SK-N-SH (cell line): ENCODE results near the gene PDZRN4. TPM values are rescaled to one million over a fixed set of nuclear protein-coding genes. Genes with fewer than 3 reads are reported as not detected.

Source experiments
- CTCF ChIA-PET: fragments of 300-600, 350-600 bp; formaldehyde crosslinking; extraction: SDS; loops from one replicate; lab custom pipeline; 2021; lab: Yijun Ruan, JAX
- POLR2A ChIA-PET: fragments of 350-600 bp; sonication (Branson Sonifier 250); formaldehyde crosslinking; extraction: SDS; loops from one replicate; lab custom pipeline; 2020; ENCODE audit warnings: antibody characterized with exemption, inconsistent platforms; lab: Yijun Ruan, JAX
- DNase-seq: peaks from one replicate; pipeline ENCODE4 v3.0.0; 2012
- H2AFZ ChIP-seq: fragments of 200-600 bp; sonication (generic); 2 replicates; pipeline ENCODE4 v1.8.1; 2016; ENCODE audit warnings: antibody characterized with exemption, mild to moderate bottlenecking, low read depth
- H3F3A ChIP-seq: fragments of 200-600 bp; sonication (generic); replicated peaks from 2 replicates; pipeline ENCODE3; 2016; ENCODE audit warnings: antibody characterized with exemption, mild to moderate bottlenecking; ENCODE audit not compliant: insufficient read depth
- H3K27ac ChIP-seq, 2 experiments: fragments of 200-500 bp in 1 of 2; fragments of 200-600 bp in 1 of 2; sonication (Bioruptor generic) in 1 of 2; sonication (generic), shearing (Covaris generic) in 1 of 2; 2 replicates each; pipeline versions ENCODE4 v1.5.1 to v1.6.1; 2014 to 2016; ENCODE audit warnings: low read depth in 2 of 2, inconsistent platforms in 1 of 2, low read length in 1 of 2, mild to moderate bottlenecking in 1 of 2, mixed read lengths in 1 of 2
- H3K27me3 ChIP-seq: fragments of 200-600 bp; sonication (generic), shearing (Covaris generic); 2 replicates; pipeline ENCODE4 v1.6.1; 2016; ENCODE audit warnings: mixed run types; ENCODE audit not compliant: insufficient read depth
- H3K36me3 ChIP-seq, 2 experiments: fragments of 200-500 bp in 1 of 2; fragments of 200-600 bp in 1 of 2; sonication (Bioruptor generic) in 1 of 2; sonication (generic) in 1 of 2; replicated peaks in 1 of 2; 2 replicates each; pipeline versions ENCODE3 to v1.5.1; 2014 to 2016; ENCODE audit warnings: low read length in 1 of 2, mild to moderate bottlenecking in 1 of 2; ENCODE audit not compliant: insufficient read depth in 2 of 2, control insufficient read depth in 1 of 2
- H3K4me1 ChIP-seq, 2 experiments: fragments of 200-500 bp in 1 of 2; fragments of 200-600 bp in 1 of 2; sonication (Bioruptor generic) in 1 of 2; sonication (generic), shearing (Covaris generic) in 1 of 2; 2 replicates each; pipeline versions ENCODE4 v1.5.1 to v1.6.1; 2014 to 2016; ENCODE audit warnings: low read depth in 1 of 2, low read length in 1 of 2, mixed run types in 1 of 2; ENCODE audit not compliant: insufficient read depth in 2 of 2, control insufficient read depth in 1 of 2
- H3K4me2 ChIP-seq: fragments of 200-600 bp; sonication (generic), shearing (Covaris generic); 2 replicates; pipeline ENCODE4 v1.6.1; 2017; ENCODE audit warnings: mixed run types
- H3K4me3 ChIP-seq, 2 experiments: fragments of 200-500 bp in 1 of 2; fragments of 200-600 bp in 1 of 2; sonication (Bioruptor generic) in 1 of 2; sonication (generic), shearing (Covaris generic) in 1 of 2; 2 replicates each; pipeline versions ENCODE4 v1.5.1 to v1.8.1; 2014 to 2016; ENCODE audit warnings: low read depth in 2 of 2, inconsistent platforms in 1 of 2, low read length in 1 of 2, mild to moderate bottlenecking in 1 of 2, mixed read lengths in 1 of 2, moderate library complexity in 1 of 2
- H3K79me2 ChIP-seq: fragments of 200-600 bp; sonication (generic); 2 replicates; pipeline ENCODE4 v1.8.1; 2017; ENCODE audit warnings: mild to moderate bottlenecking; ENCODE audit not compliant: insufficient read depth
- H3K9ac ChIP-seq: fragments of 200-600 bp; sonication (generic); 2 replicates; pipeline ENCODE4 v1.6.1; 2017; ENCODE audit warnings: mixed run types
- H3K9me2 ChIP-seq: fragments of 200-600 bp; sonication (generic); 2 replicates; pipeline ENCODE4 v1.6.1; 2017; ENCODE audit warnings: mixed run types
- H3K9me3 ChIP-seq: fragments of 200-600 bp; sonication (generic); 2 replicates; pipeline ENCODE4 v1.6.1; 2017; ENCODE audit warnings: mixed run types, mild to moderate bottlenecking, moderate library complexity
- H4K20me1 ChIP-seq: fragments of 200-600 bp; sonication (generic); 2 replicates; pipeline ENCODE4 v1.6.1; 2017; ENCODE audit warnings: mild to moderate bottlenecking, mixed run types; ENCODE audit not compliant: insufficient read depth
- EZH2phosphoT487 ChIP-seq: fragments of 200-600 bp; sonication (generic); IDR thresholded peaks from 2 replicates; pipeline ENCODE4 v1.6.1; 2017; ENCODE audit warnings: low read depth, mixed run types, mild to moderate bottlenecking, antibody characterized with exemption, moderate library complexity, borderline replicate concordance
- FOSL2 ChIP-seq: IDR thresholded peaks from 2 replicates; pipeline ENCODE4 v1.4.0; 2012; ENCODE audit warnings: low read depth, mild to moderate bottlenecking, moderate library complexity, borderline replicate concordance
- IRF3 ChIP-seq: fragments of 150-350 bp; IDR thresholded peaks from 2 replicates; pipeline ENCODE4 v1.6.1; 2016; ENCODE audit warnings: mild to moderate bottlenecking, low read depth, low read length
- MAX ChIP-seq: IDR thresholded peaks from 2 replicates; pipeline ENCODE4 v1.4.0; 2012; ENCODE audit warnings: low read depth
- MEF2A ChIP-seq: IDR thresholded peaks from 2 replicates; pipeline ENCODE4 v1.4.0; 2012; ENCODE audit warnings: low read depth, borderline replicate concordance
- RFX5 ChIP-seq: IDR thresholded peaks from 2 replicates; pipeline ENCODE4 v1.6.1; 2012; ENCODE audit warnings: mild to moderate bottlenecking, improper control_type of control experiment, low read length
- SMC3 ChIP-seq: IDR thresholded peaks from 2 replicates; pipeline ENCODE4 v1.6.1; 2012; ENCODE audit warnings: low read depth, low read length, improper control_type of control experiment
- TCF12 ChIP-seq: IDR thresholded peaks from 2 replicates; pipeline ENCODE4 v1.4.0; 2012
- USF1 ChIP-seq: IDR thresholded peaks from 2 replicates; pipeline ENCODE4 v1.4.0; 2012; ENCODE audit warnings: low read depth, borderline replicate concordance
- USF2 ChIP-seq: fragments of 150-350 bp; IDR thresholded peaks from 2 replicates; pipeline ENCODE4 v1.6.1; 2017; ENCODE audit warnings: antibody characterized with exemption, low read length, low read depth, borderline replicate concordance
- ZBTB33 ChIP-seq: IDR thresholded peaks from 2 replicates; pipeline ENCODE4 v1.4.0; 2012; ENCODE audit warnings: low read depth, borderline replicate concordance
- WGBS: methylation state at CpG from one replicate; pipeline ENCODE4 v1.1.6; 2017; ENCODE audit warnings: low lambda C conversion rate; 5-methylcytosine and 5-hydroxymethylcytosine counted together
- polyA plus RNA-seq, 3 experiments: library from polyadenylated mRNA; depleted of rRNA; stranded (reverse); fragments of >200 nt; gene quantifications; 2 replicates each; pipeline ENCODE4 v1.2.3, GENCODE V29; 2012

Gene PDZRN4
- polyA plus RNA-seq, 1 of the 3 experiments (the other 2 are of a cell fraction) = 0.02 TPM

- CTCF ChIA-PET = no interaction called here
Observed at GRCh38 chr12:41467591-41468325, 279.6 kb downstream of the PDZRN4 start.

GRCh38 chr12:41468341-41468740 is 280.2 kb downstream of the PDZRN4 start:
- no peaks in the 10 kb centered on the region for H3F3A ChIP-seq
- H3K4me1 ChIP-seq = no peaks in the 10 kb centered on the region; a peak in 2 of 4 replicates
- ChIA-PET POLR2A (no interaction called here), CTCF (no interaction called here)
- no peak overlapping the region for H3K4me3 ChIP-seq
- no peaks in the 10 kb centered on the region for H3K9me3 ChIP-seq
- H3K27ac ChIP-seq = no peak overlapping the region
- no peaks in the 10 kb centered on the region for H3K9me2 ChIP-seq
- H3K4me2 ChIP-seq = no peak overlapping the region
- no peaks in the 10 kb centered on the region for H3K79me2 ChIP-seq
- no peaks in the 10 kb centered on the region for H3K36me3 ChIP-seq
- no peak overlapping the region for H3K9ac ChIP-seq
- no peak for DNase-seq
- WGBS = 82% methylated on average over 3 of the region's 3 CpGs
- H3K27me3 ChIP-seq = no peaks in the 10 kb centered on the region
- H4K20me1 ChIP-seq = no peaks in the 10 kb centered on the region
- H2AFZ ChIP-seq = no peak overlapping the region
- TF ChIP-seq MEF2A = no peak
- TF ChIP-seq IRF3 = no peak
- TF ChIP-seq EZH2phosphoT487 = no peak
- TF ChIP-seq USF2 = no peak
- TF ChIP-seq TCF12 = no peak
- TF ChIP-seq FOSL2 = no peak
- TF ChIP-seq USF1 = no peak
- no peak for TF ChIP-seq MAX
- no peak for TF ChIP-seq SMC3
- no peak for TF ChIP-seq RFX5
- no peak for TF ChIP-seq ZBTB33

More at GRCh38 chr12:41467591-41468325, 279.6 kb downstream of the PDZRN4 start:
- Histone ChIP-seq H3K27ac (no peak overlapping the region), H3K4me3 (no peak overlapping the region), H2AFZ (no peak overlapping the region), H4K20me1 (no peaks in the 10 kb centered on the region), H3K4me2 (no peak overlapping the region), H3K27me3 (no peaks in the 10 kb centered on the region), H3K79me2 (no peaks in the 10 kb centered on the region), H3K9ac (no peak overlapping the region), H3K4me1 (no peaks in the 10 kb centered on the region; a peak in 2 of 4 replicates), H3F3A (no peaks in the 10 kb centered on the region), H3K9me2 (no peaks in the 10 kb centered on the region), H3K36me3 (no peaks in the 10 kb centered on the region), H3K9me3 (no peaks in the 10 kb centered on the region)
- no peak for DNase-seq
- no peak for TF ChIP-seq USF1
- POLR2A ChIA-PET = no interaction called here
- 96% methylated on average over 1 of the region's 1 CpG for WGBS
